Upper lobe of right lung (tissue), 1 donor: ENCODE measurements around the gene RPS23. TPM values are rescaled to one million over a fixed set of nuclear protein-coding genes. Genes with fewer than 3 reads are reported as not detected.
A peak's percentile ranks its signal among the peaks of the same experiment; 100 is the strongest.

Experiments
- ATAC-seq: fragments of 200-7000 bp; cut with Tn5 transposase; one replicate; pipeline ENCODE4 v1.9.1; 2020; ENCODE audit warnings: mild to moderate bottlenecking, moderate library complexity
- DNase-seq: peaks from one replicate; pipeline ENCODE4 v3.0.0-alpha.2; 2020
- H3K27ac ChIP-seq: fragments of 200-600 bp; one replicate; pipeline ENCODE4 v1.8.0; 2022
- H3K27me3 ChIP-seq: fragments of 200-600 bp; one replicate; pipeline ENCODE4 v1.8.0; 2022; ENCODE audit warnings: mild to moderate bottlenecking
- H3K36me3 ChIP-seq: fragments of 200-600 bp; one replicate; pipeline ENCODE4 v1.8.0; 2022
- H3K4me1 ChIP-seq: fragments of 200-600 bp; one replicate; pipeline ENCODE4 v1.8.0; 2022
- H3K4me3 ChIP-seq: fragments of 200-600 bp; one replicate; pipeline ENCODE4 v1.8.0; 2022; ENCODE audit warnings: mild to moderate bottlenecking
- H3K9me3 ChIP-seq: fragments of 200-600 bp; one replicate; pipeline ENCODE4 v1.8.0; 2022
- CTCF ChIP-seq: fragments of 200-600 bp; IDR thresholded peaks from one replicate; pipeline ENCODE4 v1.8.0; 2022; ENCODE audit warnings: antibody characterized with exemption
- intact Hi-C: fragments of 100-400 bp; cut with DNase I; formaldehyde crosslinking; loops from one replicate; pipeline ENCODE4 v1.11.0; 2022
- total RNA-seq: library from RNA; stranded (reverse); fragmentation: NEBNext Ultra II Directional; extraction: Animal tissue kit (Norgen Biotek cat#: 25700); gene quantifications from one replicate; pipeline ENCODE4 v1.2.1, GENCODE V29; 2021
- donor health status: DM: no; HTN: yes; CAD: no; lungs with severe emphysema.

Gene RPS23
- total RNA-seq, 1 donor from 2014 or later, result 1,379 TPM

GRCh38 chr5:82319651-82320376, 41.7 kb upstream of the RPS23 start:
- H3K27me3 ChIP-seq, result no peaks in the 10 kb centered on the region
- H3K27ac ChIP-seq, result no peak overlapping the region
- H3K9me3 ChIP-seq, result no peaks in the 10 kb centered on the region
- DNase-seq, result no peak
- H3K4me3 ChIP-seq, result no peak overlapping the region
- no peaks in the 10 kb centered on the region for H3K36me3 ChIP-seq
- ATAC-seq, result no peak
- H3K4me1 ChIP-seq, result no peaks in the 10 kb centered on the region
- no peak for TF ChIP-seq CTCF
- intact Hi-C loops, result no loop called here

GRCh38 chr5:82319192-82319591, 41.0 kb upstream of the RPS23 start:
- Histone ChIP-seq H3K36me3 (no peaks in the 10 kb centered on the region), H3K4me1 (no peaks in the 10 kb centered on the region), H3K27me3 (no peaks in the 10 kb centered on the region), H3K27ac (no peak overlapping the region), H3K4me3 (no peak overlapping the region), H3K9me3 (no peaks in the 10 kb centered on the region)
- no peak for TF ChIP-seq CTCF
- intact Hi-C loops, result no loop called here
- DNase-seq (no peak), ATAC-seq (no peak)

GRCh38 chr5:82314964-82315758, 37.0 kb upstream of the RPS23 start:
- Histone ChIP-seq H3K9me3 (no peaks in the 10 kb centered on the region), H3K27ac (no peak overlapping the region), H3K4me3 (no peak overlapping the region), H3K27me3 (no peaks in the 10 kb centered on the region), H3K4me1 (peaks cover 12% of the 10 kb centered on the region), H3K36me3 (no peaks in the 10 kb centered on the region)
- no peak for TF ChIP-seq CTCF
- no peak for DNase-seq
- no peak for ATAC-seq
- intact Hi-C loops, result no loop called here

- no peak for TF ChIP-seq CTCF
- no peak overlapping the region for H3K4me3 ChIP-seq
- H3K27ac ChIP-seq, result no peak overlapping the region
- DNase-seq (no peak), ATAC-seq (peak; percentile 52)
- intact Hi-C loops, result no loop called here
- no peaks in the 10 kb centered on the region for H3K9me3 ChIP-seq
- H3K4me1 ChIP-seq, result peaks cover 12% of the 10 kb centered on the region
- H3K36me3 ChIP-seq, result no peaks in the 10 kb centered on the region
- H3K27me3 ChIP-seq, result no peaks in the 10 kb centered on the region
Measured at GRCh38 chr5:82313016-82313415, 34.9 kb upstream of the RPS23 start.

- Histone ChIP-seq H3K4me1 (peaks cover 12% of the 10 kb centered on the region), H3K36me3 (no peaks in the 10 kb centered on the region), H3K27me3 (no peaks in the 10 kb centered on the region), H3K4me3 (no peak overlapping the region), H3K27ac (no peak overlapping the region), H3K9me3 (no peaks in the 10 kb centered on the region)
- ATAC-seq, result peak; percentile 82
- intact Hi-C loops, result no loop called here
- DNase-seq, result no peak
- TF ChIP-seq CTCF, result peak; percentile 76
Measured at GRCh38 chr5:82312373-82312856, 34.3 kb upstream of the RPS23 start.
